Activated B cell treated with CpG ODN at 0.5 μM for 24 hours (primary cell): ENCODE measurements around the gene RHOD. TPM values are rescaled to one million over a fixed set of nuclear protein-coding genes. Genes with fewer than 3 reads are reported as not detected.

ENCODE experiments used
- ATAC-seq: fragments of 200-7000 bp; cut with Tn5 transposase; one replicate; pipeline ENCODE4 v1.10.0; 2021; ENCODE audit warnings: low read depth, mild to moderate bottlenecking, moderate library complexity
- CTCF ChIA-PET: fragments of 350-600 bp; sonication (Branson Sonifier 250); formaldehyde crosslinking; loops from one replicate; lab custom pipeline; 2021; ENCODE audit warnings: antibody characterized with exemption; lab: Charles Lee
- POLR2A ChIA-PET: fragments of 350-600 bp; sonication (Branson Sonifier 250); formaldehyde crosslinking; loops from one replicate; lab custom pipeline; 2021; ENCODE audit warnings: antibody characterized with exemption; lab: Charles Lee
- DNase-seq: peaks from one replicate; pipeline ENCODE4 v3.0.0; 2022
- H3K27ac Mint-ChIP-seq: one replicate; pipeline ENCODE4 v1.8.0; 2020; ENCODE audit warnings: mixed read lengths
- H3K27me3 Mint-ChIP-seq: one replicate; pipeline ENCODE4 v1.8.0; 2021; ENCODE audit warnings: mixed read lengths
- H3K36me3 Mint-ChIP-seq: one replicate; pipeline ENCODE4 v1.8.0; 2021; ENCODE audit warnings: low read depth, mixed read lengths
- H3K4me1 Mint-ChIP-seq: one replicate; pipeline ENCODE4 v1.8.0; 2021; ENCODE audit warnings: mixed read lengths
- H3K4me3 Mint-ChIP-seq: one replicate; pipeline ENCODE4 v1.8.0; 2020; ENCODE audit warnings: mild to moderate bottlenecking, mixed read lengths
- H3K9me3 Mint-ChIP-seq: one replicate; pipeline ENCODE4 v1.8.0; 2020; ENCODE audit warnings: mixed read lengths
- intact Hi-C: fragments of 100-400 bp; cut with micrococcal nuclease; formaldehyde crosslinking; loops from one replicate; pipeline ENCODE4 v1.15.1; 2024
- total RNA-seq: library from RNA; stranded (reverse); gene quantifications from 2 replicates; pipeline ENCODE4 v1.2.3, GENCODE V29; 2022
- TF ChIP-seq, protein P1 (sequence below): fragments of 200-600 bp; IDR thresholded peaks from one replicate; pipeline ENCODE4 v1.8.0; 2022; ENCODE audit warnings: antibody characterized with exemption, mild to moderate bottlenecking

The RHOD gene
- total RNA-seq, 1 donor from 2014 or later: not detected

DNA sequence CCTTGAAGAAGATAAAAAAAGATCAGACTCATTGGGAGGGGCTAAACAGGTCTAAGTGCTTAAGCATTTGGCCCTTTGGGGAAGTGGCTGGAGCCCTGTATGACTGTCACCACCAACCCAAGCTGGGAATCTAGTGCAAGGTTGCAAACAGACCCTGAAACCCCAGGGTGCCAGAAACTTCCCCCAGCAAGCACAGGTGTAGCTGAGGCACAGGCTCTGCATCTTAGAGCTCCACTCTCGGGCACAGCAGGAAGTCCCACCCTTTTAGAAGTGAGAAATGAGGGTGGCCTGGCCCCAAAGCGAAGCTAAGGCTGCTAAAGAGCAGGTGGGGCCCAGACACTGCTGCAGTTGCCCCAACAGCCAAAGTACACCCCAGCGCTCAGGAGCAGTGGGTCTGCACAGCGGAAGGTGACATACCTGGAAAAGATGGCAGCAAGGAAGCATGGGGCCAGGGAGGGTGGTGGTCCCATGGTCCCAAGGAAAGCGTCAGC, 56.6 kb downstream of the RHOD start:
- H3K4me3 Mint-ChIP-seq: peak overlapping the region; percentile 44
- ChIA-PET POLR2A (interaction anchor here (0.6 to 1.8 kb wide), 4 partner anchors 126 to 1161 kb away, joined by 4 to 5 read pairs (median 4); partner anchors contain the start of gene POLD4), CTCF (interaction anchor here (1.2 kb wide), 1 partner anchor 32 kb away, joined by 3 read pairs; no protein-coding TSS in a partner anchor)
- ATAC-seq (peak; percentile 79), DNase-seq (peak; percentile 29)
- TF ChIP-seq, protein P1, sequence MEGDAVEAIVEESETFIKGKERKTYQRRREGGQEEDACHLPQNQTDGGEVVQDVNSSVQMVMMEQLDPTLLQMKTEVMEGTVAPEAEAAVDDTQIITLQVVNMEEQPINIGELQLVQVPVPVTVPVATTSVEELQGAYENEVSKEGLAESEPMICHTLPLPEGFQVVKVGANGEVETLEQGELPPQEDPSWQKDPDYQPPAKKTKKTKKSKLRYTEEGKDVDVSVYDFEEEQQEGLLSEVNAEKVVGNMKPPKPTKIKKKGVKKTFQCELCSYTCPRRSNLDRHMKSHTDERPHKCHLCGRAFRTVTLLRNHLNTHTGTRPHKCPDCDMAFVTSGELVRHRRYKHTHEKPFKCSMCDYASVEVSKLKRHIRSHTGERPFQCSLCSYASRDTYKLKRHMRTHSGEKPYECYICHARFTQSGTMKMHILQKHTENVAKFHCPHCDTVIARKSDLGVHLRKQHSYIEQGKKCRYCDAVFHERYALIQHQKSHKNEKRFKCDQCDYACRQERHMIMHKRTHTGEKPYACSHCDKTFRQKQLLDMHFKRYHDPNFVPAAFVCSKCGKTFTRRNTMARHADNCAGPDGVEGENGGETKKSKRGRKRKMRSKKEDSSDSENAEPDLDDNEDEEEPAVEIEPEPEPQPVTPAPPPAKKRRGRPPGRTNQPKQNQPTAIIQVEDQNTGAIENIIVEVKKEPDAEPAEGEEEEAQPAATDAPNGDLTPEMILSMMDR: no peak
- no peaks in the 10 kb centered on the region for H3K27me3 Mint-ChIP-seq
- peaks cover 21% of the 10 kb centered on the region for H3K4me1 Mint-ChIP-seq
- no peaks in the 10 kb centered on the region for H3K36me3 Mint-ChIP-seq
- intact Hi-C loops: loop anchor here (10.0 kb wide), 2 partner anchors 498 to 692 kb away; partner anchors contain the start of gene RBM14
- peak overlapping the region; percentile 81 for H3K27ac Mint-ChIP-seq
- no peaks in the 10 kb centered on the region for H3K9me3 Mint-ChIP-seq

DNA sequence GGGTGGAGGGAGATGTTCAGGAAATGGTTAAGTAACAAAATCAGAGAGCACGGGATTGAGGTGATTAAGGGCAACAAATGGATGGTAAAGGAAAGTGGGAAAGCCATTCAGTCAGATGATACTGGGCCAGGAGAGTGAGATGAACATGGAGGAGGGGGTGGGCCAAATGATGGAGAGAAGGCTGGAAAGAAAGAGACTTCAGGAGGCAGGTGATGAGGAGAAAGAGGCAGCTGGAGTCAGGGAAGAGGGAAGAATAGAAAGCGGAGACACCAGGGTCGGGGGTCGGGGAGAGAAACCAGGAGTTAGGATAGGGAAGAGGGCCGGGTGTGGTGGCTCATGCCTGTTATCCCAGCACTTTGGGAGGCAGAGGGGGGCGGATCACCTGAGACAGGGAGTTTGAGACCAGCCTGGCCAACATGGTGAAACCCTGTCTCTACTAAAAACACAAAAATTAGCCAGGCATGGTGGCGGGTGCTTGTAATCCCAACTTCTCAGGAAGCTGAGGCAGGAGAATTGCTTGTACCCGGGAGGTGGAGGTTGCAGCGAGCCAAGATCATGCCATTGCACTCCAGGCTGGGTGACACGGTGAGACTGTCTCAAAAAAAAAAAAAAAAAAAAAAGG, 57.7 kb downstream of the RHOD start:
- ChIA-PET CTCF (no interaction called here), POLR2A (interaction anchor here (0.6 to 1.8 kb wide), 4 partner anchors 9 to 239 kb away, joined by 4 to 5 read pairs (median 4); partner anchors contain the start of gene POLD4)
- no peaks in the 10 kb centered on the region for H3K9me3 Mint-ChIP-seq
- H3K4me3 Mint-ChIP-seq: no peak overlapping the region
- H3K4me1 Mint-ChIP-seq: peaks cover 21% of the 10 kb centered on the region
- no peaks in the 10 kb centered on the region for H3K27me3 Mint-ChIP-seq
- TF ChIP-seq, protein P1: no peak
- peak overlapping the region; percentile 30 for H3K27ac Mint-ChIP-seq
- no peaks in the 10 kb centered on the region for H3K36me3 Mint-ChIP-seq
- ATAC-seq (no peak), DNase-seq (no peak)
- intact Hi-C loops: loop anchor here (10.0 kb wide), 2 partner anchors 500 to 690 kb away; partner anchors contain the start of gene RBM14

DNA sequence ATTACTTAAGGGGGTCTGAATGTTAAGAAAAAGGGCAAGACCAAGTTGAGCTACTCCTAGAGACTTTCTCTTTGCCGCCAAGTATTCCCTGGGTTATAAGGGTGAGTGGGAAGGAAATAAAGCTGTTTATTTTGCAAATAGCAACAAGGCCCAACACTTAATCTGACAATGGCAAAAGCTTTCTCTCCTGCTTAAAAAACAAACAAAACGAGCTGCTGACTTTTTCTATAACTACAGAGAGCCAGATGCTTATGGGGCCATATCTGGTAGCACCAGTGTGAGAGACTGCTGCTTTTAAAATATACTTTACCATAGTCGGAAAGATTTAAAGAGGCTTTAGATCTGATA, 60.1 kb downstream of the RHOD start:
- no peak overlapping the region for H3K27ac Mint-ChIP-seq
- H3K36me3 Mint-ChIP-seq: peaks cover 12% of the 10 kb centered on the region
- ChIA-PET POLR2A (interaction anchor here (0.5 kb wide), 1 partner anchor 12 kb away, joined by 4 read pairs; no protein-coding TSS in a partner anchor), CTCF (no interaction called here)
- no peaks in the 10 kb centered on the region for H3K27me3 Mint-ChIP-seq
- no peaks in the 10 kb centered on the region for H3K9me3 Mint-ChIP-seq
- H3K4me3 Mint-ChIP-seq: no peak overlapping the region
- intact Hi-C loops: loop anchor here (5.0 to 10.0 kb wide), 3 partner anchors 51 to 688 kb away; partner anchors contain the start of gene RBM14
- H3K4me1 Mint-ChIP-seq: peaks cover 36% of the 10 kb centered on the region
- TF ChIP-seq, protein P1: no peak
- no peak for ATAC-seq
- no peak for DNase-seq

DNA sequence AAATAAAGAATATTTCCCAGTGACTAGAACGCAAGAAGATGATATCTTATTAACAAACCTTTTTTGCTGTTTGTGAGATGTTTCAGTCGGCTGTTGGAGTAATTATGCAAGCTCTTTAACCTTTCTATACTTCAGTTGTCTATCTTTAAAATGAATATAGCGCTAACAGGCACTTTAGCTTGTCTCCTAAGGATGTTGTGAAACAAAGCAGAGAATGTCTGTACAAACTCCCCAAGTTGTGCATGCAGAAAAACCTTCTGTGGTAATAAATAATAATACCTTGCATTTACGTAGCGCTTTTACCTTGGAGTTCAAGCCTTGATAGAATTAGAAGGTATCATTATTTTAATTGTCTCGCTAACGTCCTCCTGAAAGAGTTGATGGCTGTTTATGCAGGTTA, 60.5 kb downstream of the RHOD start:
- Mint-ChIP-seq H3K36me3 (peaks cover 14% of the 10 kb centered on the region), H3K9me3 (no peaks in the 10 kb centered on the region), H3K27ac (no peak overlapping the region), H3K4me3 (peak overlapping the region; percentile 73), H3K4me1 (peaks cover 39% of the 10 kb centered on the region), H3K27me3 (no peaks in the 10 kb centered on the region)
- intact Hi-C loops: loop anchor here (5.0 to 10.0 kb wide), 3 partner anchors 50 to 688 kb away; partner anchors contain the start of gene RBM14
- TF ChIP-seq, protein P1: no peak
- ChIA-PET CTCF (no interaction called here), POLR2A (interaction anchor here (0.5 to 0.6 kb wide), 2 partner anchors 12 to 361 kb away, joined by 3 to 4 read pairs; no protein-coding TSS in a partner anchor)
- no peak for ATAC-seq
- DNase-seq: no peak

DNA sequence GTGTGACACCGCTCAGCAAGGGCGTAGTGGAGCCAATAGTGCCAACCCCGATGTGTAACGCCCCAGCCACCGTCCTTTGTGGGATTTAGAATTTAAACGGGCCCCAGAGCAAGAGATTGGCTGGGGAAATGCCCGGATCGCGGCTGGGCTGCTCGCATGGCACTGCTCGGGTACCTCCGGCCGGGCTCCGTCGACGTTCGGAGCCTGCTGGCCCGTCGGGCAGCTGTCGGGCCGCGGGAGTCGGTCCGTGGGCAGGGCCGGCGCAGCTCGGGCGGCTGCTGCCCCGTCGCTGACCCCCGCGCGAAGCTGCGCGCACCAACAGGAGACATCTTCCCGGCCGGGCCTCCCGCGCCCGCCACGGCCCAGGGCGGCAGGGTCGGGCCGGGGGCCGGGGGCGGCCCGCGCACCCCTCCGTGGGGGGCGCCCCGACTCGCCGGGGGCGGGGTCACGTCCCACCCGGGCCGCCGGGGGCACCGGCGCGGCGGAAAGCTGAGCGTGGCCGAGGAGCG, 61.1 kb downstream of the RHOD start:
- H3K36me3 Mint-ChIP-seq: peaks cover 14% of the 10 kb centered on the region
- H3K4me3 Mint-ChIP-seq: peak overlapping the region; percentile 73
- H3K4me1 Mint-ChIP-seq: peaks cover 40% of the 10 kb centered on the region
- POLR2A ChIA-PET: interaction anchor here (0.6 to 2.0 kb wide), 3 partner anchors 11 to 360 kb away, joined by 3 to 7 read pairs (median 3); no protein-coding TSS in a partner anchor
- H3K9me3 Mint-ChIP-seq: no peaks in the 10 kb centered on the region
- intact Hi-C loops: loop anchor here (5.0 to 10.0 kb wide), 3 partner anchors 50 to 687 kb away; partner anchors contain the start of gene RBM14
- CTCF ChIA-PET: no interaction called here
- DNase-seq (peak; percentile 58), ATAC-seq (no peak)
- H3K27ac Mint-ChIP-seq: no peak overlapping the region
- TF ChIP-seq, protein P1: no peak
- H3K27me3 Mint-ChIP-seq: no peaks in the 10 kb centered on the region
